GM12874 (cell line): ENCODE measurements around the gene PRKN.

Experiments used
- TF ChIP-seq, protein P1 (sequence below): IDR thresholded peaks from 2 replicates; pipeline ENCODE4 v1.5.1; 2011; ENCODE audit warnings: low read depth, mild to moderate bottlenecking, control low read depth, low read length, moderate library complexity; ENCODE audit not compliant: insufficient read depth

The PRKN gene

DNA sequence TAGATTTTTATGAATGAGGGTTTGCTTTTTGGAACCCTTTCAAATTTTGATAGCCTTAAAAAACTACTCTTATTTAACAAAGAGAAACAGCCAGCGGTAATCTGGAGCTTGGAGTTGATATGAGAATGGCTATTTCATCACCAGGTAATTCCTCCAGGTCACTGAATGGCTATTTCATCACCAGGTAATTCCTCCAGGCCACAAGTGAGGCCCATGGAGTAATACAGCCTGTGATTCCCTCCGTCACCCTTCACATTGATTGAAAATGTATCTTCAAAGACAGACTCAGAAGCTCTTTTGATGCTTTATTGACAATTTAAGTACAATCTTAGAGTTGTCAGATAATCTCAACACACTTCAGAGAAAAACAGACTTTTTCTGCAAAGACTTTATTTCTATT is 1380.4 kb downstream of the PRKN start:
- TF ChIP-seq, protein P1, sequence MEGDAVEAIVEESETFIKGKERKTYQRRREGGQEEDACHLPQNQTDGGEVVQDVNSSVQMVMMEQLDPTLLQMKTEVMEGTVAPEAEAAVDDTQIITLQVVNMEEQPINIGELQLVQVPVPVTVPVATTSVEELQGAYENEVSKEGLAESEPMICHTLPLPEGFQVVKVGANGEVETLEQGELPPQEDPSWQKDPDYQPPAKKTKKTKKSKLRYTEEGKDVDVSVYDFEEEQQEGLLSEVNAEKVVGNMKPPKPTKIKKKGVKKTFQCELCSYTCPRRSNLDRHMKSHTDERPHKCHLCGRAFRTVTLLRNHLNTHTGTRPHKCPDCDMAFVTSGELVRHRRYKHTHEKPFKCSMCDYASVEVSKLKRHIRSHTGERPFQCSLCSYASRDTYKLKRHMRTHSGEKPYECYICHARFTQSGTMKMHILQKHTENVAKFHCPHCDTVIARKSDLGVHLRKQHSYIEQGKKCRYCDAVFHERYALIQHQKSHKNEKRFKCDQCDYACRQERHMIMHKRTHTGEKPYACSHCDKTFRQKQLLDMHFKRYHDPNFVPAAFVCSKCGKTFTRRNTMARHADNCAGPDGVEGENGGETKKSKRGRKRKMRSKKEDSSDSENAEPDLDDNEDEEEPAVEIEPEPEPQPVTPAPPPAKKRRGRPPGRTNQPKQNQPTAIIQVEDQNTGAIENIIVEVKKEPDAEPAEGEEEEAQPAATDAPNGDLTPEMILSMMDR: no peak

DNA sequence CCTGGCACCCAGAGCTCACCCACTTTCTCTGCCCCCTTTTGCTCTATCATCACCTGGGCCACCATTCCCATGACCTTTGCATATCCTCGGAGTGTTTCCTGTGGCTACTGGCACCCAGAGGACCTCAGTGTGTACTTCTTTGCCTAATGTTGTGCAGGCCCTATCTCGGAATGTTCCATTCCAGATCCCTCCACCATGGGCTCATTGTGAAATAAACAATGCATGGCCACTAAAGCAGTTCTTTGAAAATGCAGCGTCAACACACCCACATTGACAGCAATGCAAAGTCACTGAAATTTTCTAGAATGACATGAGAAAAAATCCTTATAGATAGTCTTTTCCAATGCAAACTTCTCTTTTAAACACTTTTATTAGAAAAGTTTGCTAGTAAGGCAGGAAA is 1380.8 kb downstream of the PRKN start:
- TF ChIP-seq, protein P1: no peak

DNA sequence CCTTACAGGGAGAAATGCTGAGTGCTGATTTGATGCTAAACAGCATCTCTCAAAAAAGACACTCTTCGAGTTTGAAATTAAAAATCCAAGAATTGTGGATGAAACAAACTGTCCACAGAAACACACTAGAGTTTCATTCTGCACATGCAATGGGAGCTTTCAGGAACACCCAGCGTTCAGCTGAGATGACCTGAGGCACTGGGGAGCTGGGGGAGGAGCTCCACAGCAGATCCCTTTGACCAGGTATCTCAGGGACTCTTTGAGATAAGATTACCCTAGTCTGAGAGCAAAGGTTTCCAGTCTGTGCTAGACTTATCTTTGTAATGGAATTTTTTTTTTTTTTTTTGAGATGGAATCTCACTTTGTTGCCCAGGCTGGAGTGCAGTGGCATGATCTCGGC is 1382.9 kb downstream of the PRKN start:
- TF ChIP-seq, protein P1: no peak

DNA sequence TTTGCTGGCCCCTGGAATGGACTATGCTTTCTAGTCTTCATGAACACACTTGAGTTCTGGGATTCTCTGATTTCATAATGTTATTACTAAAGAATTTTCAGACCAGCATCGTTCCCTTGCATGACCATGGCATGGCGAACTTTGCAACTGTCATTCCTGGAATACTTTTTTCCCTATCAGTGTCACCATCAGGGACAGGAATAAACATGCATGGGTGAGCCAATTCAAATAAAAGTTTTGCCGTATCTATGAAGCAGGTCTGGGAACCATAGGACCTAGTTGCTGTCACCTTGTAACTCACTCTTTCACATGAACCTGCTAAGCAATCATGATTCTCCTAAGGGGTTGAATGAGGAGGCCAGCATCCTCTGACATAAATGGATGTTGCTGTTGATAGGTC is 1385.5 kb downstream of the PRKN start:
- TF ChIP-seq, protein P1: no peak

DNA sequence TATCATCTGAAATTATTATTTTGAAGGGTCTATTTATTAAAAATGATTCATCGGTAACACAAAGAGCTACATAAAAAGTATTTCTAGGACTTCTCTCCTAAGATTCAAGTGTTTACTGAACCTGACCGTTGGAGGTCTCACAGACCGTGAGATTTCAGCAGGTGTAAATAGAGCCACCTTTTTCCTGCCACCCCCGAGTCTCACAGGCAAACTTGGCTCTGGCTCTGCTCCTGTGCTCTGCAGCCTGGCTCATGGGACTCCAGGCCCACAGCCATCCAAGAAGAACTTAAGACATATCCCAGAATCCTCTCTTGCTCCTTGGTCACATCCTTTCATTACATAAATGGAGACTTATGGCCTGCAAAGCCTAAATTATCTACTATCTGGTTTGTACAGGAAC is 1385.9 kb downstream of the PRKN start:
- TF ChIP-seq, protein P1: no peak

DNA sequence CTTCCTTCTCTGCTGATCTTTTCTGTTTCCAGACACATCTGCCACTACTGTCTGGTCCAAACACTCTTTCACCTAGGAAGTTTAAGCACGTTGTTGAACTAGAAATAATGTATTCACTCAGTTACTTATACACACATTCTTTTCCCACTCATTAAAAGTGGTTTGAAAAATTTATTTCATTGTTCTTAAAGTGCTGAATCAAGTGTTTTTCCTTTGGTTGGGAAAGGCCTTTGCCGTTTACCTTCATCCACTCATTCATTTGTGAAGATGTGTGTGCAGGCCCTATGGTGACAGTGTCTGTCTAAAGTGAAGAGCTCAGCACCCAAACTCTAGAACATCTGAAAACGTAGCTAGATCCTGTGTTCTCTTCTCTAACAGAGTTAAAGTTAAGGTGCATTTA is 1389.6 kb downstream of the PRKN start:
- TF ChIP-seq, protein P1: no peak

DNA sequence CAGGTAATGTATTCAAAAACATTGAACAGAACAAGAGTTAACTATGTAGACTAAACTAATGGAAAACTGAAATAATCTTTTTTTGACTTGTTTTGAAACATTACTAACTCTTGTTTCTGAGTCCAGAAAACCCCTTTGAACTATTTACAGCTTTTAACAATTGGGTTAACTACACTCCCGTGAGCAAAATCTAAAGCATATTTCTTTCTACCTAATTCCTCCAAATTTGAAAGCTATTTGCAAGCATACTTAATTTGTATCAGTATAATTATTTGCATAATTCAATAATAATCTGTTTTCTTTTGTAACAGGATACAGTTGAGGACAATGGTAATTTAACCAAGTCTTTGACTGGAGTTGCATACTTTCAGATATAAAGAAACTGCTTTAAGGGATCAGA is 1391.1 kb downstream of the PRKN start:
- TF ChIP-seq, protein P1: no peak

DNA sequence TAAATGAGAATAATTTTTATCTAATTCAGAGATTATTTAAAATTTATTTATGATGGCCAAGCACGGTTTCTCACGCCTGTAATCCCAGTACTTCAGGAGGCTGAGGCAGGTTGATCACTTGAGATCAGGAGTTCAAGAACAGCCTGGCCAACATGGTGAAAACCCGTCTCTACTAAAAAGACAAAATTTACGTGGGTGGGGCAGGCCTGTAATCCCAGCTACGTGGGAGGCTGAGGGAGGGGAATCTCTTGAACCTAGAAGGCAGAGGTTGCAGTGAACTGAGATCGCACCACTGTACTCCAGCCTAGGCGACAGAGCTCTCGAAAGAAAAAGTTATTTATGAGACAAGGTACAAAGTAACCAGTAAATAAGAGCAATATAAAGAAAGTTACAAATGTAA is 1394.2 kb downstream of the PRKN start:
- TF ChIP-seq, protein P1: no peak
